ENCODE results near the gene PPP1R13B. TPM values are rescaled to one million over a fixed set of nuclear protein-coding genes. Genes with fewer than 3 reads are reported as not detected.
A peak's percentile ranks its signal among the peaks of the same experiment; 100 is the strongest.

PPP1R13B gene
- total RNA-seq, 6 experiments from 2014 or later = 9.2 to 22.4 (median 13.9) TPM

GRCh38 chr14:103730490-103731035, 116.8 kb downstream of the PPP1R13B start:
- TF ChIP-seq, protein P1, sequence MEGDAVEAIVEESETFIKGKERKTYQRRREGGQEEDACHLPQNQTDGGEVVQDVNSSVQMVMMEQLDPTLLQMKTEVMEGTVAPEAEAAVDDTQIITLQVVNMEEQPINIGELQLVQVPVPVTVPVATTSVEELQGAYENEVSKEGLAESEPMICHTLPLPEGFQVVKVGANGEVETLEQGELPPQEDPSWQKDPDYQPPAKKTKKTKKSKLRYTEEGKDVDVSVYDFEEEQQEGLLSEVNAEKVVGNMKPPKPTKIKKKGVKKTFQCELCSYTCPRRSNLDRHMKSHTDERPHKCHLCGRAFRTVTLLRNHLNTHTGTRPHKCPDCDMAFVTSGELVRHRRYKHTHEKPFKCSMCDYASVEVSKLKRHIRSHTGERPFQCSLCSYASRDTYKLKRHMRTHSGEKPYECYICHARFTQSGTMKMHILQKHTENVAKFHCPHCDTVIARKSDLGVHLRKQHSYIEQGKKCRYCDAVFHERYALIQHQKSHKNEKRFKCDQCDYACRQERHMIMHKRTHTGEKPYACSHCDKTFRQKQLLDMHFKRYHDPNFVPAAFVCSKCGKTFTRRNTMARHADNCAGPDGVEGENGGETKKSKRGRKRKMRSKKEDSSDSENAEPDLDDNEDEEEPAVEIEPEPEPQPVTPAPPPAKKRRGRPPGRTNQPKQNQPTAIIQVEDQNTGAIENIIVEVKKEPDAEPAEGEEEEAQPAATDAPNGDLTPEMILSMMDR (IDR thresholded peaks at IDR 0.05) = no peak
- no peak for TF ChIP-seq POLR2A (IDR thresholded peaks at IDR 0.05)
- Histone ChIP-seq H3K27ac (peak overlapping the region in 2 of 3 donors; percentile 3 to 24), H3K27me3 (no peaks in the 10 kb centered on the region), H3K36me3 (peaks cover 0 to 38% (median 2%) of the 10 kb centered on the region in 4 donors), H3K4me3 (no peak overlapping the region), H3K4me1 (peaks cover 0 to 17% (median 6%) of the 10 kb centered on the region in 4 donors), H3K9me3 (no peaks in the 10 kb centered on the region)
- peak; percentile 85 to 92 (median 88) for ATAC-seq
- DNase-seq = peak; percentile 73 to 89 (median 86)
- WGBS (ENCODE audit: insufficient coverage, low coverage, low lambda C conversion rate, missing lambda C conversion rate) = 43% methylated on average over 8 of the region's 15 CpGs
- intact Hi-C loops (cut with DNase I) = no loop called here

GRCh38 chr14:103729496-103730448, 117.6 kb downstream of the PPP1R13B start:
- 82% methylated on average over 19 of the region's 24 CpGs for WGBS (ENCODE audit: insufficient coverage, low coverage, low lambda C conversion rate, missing lambda C conversion rate)
- DNase-seq (no peak), ATAC-seq (peak in 2 of 4 donors; percentile 1 to 7)
- peaks cover 0 to 38% (median 2%) of the 10 kb centered on the region in 4 donors for H3K36me3 ChIP-seq
- peaks cover 0 to 19% (median 6%) of the 10 kb centered on the region in 4 donors for H3K4me1 ChIP-seq
- H3K4me3 ChIP-seq = no peak overlapping the region
- H3K27me3 ChIP-seq = no peaks in the 10 kb centered on the region
- no peaks in the 10 kb centered on the region for H3K9me3 ChIP-seq
- intact Hi-C loops (cut with DNase I) = no loop called here
- H3K27ac ChIP-seq = peak overlapping the region in 2 of 3 donors; percentile 3 to 24
- TF ChIP-seq, protein P1 (IDR thresholded peaks at IDR 0.05) = no peak
- no peak for TF ChIP-seq POLR2A (IDR thresholded peaks at IDR 0.05)

DNA sequence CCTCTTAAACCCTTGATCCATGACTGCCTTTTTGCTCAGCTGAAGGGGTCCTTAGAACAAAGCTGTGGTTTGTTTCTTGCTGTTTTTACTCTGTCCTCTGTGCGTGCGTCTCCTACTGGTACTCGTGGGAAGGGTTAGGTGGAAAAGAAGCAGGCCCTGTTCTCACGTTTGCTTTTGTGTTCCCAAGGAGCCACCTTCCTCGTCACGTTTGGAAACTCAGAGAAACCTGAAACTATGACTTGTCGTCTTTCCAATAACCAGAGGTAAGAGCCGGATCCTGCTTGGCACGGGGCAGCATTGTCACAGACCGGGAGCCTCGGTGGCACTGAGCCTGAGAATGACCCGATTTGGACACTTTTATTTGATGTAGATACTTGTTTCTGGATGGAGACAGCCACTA, 118.7 kb downstream of the PPP1R13B start:
- H3K4me1 ChIP-seq = peaks cover 0 to 20% (median 6%) of the 10 kb centered on the region in 4 donors
- no peak for DNase-seq

DNA sequence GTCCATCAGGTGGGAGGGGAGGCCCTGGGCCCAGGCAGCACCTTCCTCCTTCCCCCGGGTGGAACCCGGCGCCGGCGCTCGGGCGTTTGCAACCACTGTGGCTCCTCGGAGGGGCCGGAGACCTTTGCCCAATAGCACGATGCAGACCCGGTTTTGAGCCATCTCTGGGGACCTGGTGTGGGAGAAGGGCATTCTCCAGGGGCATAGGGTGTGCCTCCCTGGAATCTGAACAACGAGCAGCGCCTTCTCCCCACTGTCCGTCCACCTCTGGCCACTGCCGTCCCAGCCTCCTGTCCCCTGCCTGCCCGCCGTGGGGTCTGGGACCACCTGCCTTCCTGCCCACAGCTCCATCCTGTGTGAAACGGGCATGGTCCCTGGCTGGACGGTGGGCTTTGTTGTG, 119.2 kb downstream of the PPP1R13B start:
- H3K4me3 ChIP-seq = no peak overlapping the region
- ATAC-seq (no peak), DNase-seq (no peak)
- intact Hi-C loops (cut with DNase I) = no loop called here
- peaks cover 0 to 28% (median 0%) of the 10 kb centered on the region in 4 donors for H3K36me3 ChIP-seq
- no peak overlapping the region for H3K27ac ChIP-seq
- H3K4me1 ChIP-seq = peaks cover 0 to 25% (median 8%) of the 10 kb centered on the region in 4 donors
- WGBS (ENCODE audit: insufficient coverage, low coverage, low lambda C conversion rate, missing lambda C conversion rate) = 100% methylated on average over 3 of the region's 19 CpGs
- TF ChIP-seq POLR2A (IDR thresholded peaks at IDR 0.05) = no peak
- TF ChIP-seq, protein P1 (IDR thresholded peaks at IDR 0.05) = no peak
- no peaks in the 10 kb centered on the region for H3K9me3 ChIP-seq
- no peaks in the 10 kb centered on the region for H3K27me3 ChIP-seq

More for the DNA sequence above, 118.7 kb downstream of the PPP1R13B start:
- WGBS (ENCODE audit: insufficient coverage, low coverage, low lambda C conversion rate, missing lambda C conversion rate) = 46% methylated on average over 9 of the region's 12 CpGs
- no peak for ATAC-seq
- Histone ChIP-seq H3K36me3 (peaks cover 0 to 34% (median 0%) of the 10 kb centered on the region in 4 donors), H3K27me3 (no peaks in the 10 kb centered on the region), H3K9me3 (no peaks in the 10 kb centered on the region), H3K27ac (no peak overlapping the region), H3K4me3 (no peak overlapping the region)
- intact Hi-C loops (cut with DNase I) = no loop called here
- TF ChIP-seq POLR2A (IDR thresholded peaks at IDR 0.05) = no peak
- TF ChIP-seq, protein P1 (IDR thresholded peaks at IDR 0.05) = no peak
